ENCODE measurements around the gene LTN1. TPM values are rescaled to one million over a fixed set of nuclear protein-coding genes. Genes with fewer than 3 reads are reported as not detected.

LTN1 gene
- total and polyA plus RNA-seq, 2 of the 13 experiments (the other 11 are each of a cell fraction or from before 2014, with no cell fraction given): 6.7 to 24.6 TPM

DNA sequence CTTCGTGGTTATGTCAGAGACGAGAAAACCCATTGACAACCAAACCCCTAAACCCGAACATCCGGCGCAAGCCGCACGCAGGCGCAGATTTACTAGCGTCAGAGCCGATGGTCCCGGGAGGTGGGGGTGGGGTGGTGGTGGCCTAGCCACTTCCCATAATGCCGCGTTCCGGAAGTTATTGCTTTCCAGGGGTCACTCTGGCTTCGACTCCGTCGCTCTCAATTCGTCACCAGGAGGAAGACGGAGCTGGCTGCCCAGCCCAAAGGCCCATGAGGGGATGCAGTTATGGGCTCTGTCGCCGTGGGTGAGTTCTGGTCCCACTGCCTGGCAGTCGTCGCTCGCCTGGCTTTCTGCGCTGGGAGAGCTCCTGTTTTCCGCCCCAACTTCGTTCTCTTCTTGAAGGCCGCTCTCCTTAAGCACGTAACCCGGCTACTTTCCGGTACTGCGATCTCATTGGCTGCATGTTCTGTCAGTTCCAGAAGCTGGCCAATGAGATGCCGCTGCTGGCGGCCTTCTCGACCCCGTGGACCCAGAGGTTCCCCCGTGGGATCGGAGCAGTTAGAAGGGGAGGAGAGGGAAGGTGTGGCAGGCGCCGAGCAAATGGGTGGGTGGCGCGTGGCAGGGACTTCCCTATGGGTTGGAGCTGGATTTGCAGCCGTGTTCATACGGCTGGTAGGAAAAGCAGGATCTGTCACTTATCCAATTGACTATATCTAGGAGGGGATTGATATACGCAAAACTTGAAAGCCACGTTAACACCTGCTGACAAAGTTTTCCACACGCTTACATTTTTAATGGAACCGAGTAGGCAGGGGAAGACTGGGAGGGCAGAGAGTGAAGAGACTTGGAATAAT is 32.0 kb upstream of the LTN1 start, which contains the start of gene USP16 (continued):
- TF ChIP-seq KDM2A (CRISPR knock-in tag; IDR thresholded peaks at IDR 0.05; ENCODE audit: borderline replicate concordance, low read depth) (peak; percentile 85), MAX (IDR thresholded peaks at IDR 0.05) (peak; percentile 77), ZSCAN20 (CRISPR knock-in tag; IDR thresholded peaks at IDR 0.05; ENCODE audit: borderline replicate concordance) (no peak), NBN (conservative IDR thresholded peaks at IDR 0.05) (no peak), MZF1 (CRISPR knock-in tag; IDR thresholded peaks at IDR 0.05; ENCODE audit: borderline replicate concordance) (no peak), XBP1 (CRISPR knock-in tag; IDR thresholded peaks at IDR 0.05) (peak; percentile 80; the same call in 1 of the 2 replicates), ELF1 (CRISPR knock-in tag; IDR thresholded peaks at IDR 0.05) (peak; percentile 81), AHDC1 (CRISPR knock-in tag; IDR thresholded peaks at IDR 0.05; ENCODE audit: borderline replicate concordance) (no peak), ZNF639 (CRISPR knock-in tag; conservative IDR thresholded peaks at IDR 0.05) (no peak; the same call in 1 of the 2 replicates), REXO4 (CRISPR knock-in tag; IDR thresholded peaks at IDR 0.05; ENCODE audit: borderline replicate concordance) (no peak), HCFC1 (IDR thresholded peaks at IDR 0.05; ENCODE audit: low read depth, low read length) (peak; percentile 60; the same call in 1 of the 2 replicates), DMAP1 (CRISPR knock-in tag; IDR thresholded peaks at IDR 0.05) (peak; percentile 92), KLF9 (CRISPR knock-in tag; IDR thresholded peaks at IDR 0.05; ENCODE audit: low read depth) (0 out of 2 replicates have a peak, but pooled peaks have one; percentile 57), PLSCR1 (CRISPR knock-in tag; IDR thresholded peaks at IDR 0.05; ENCODE audit: borderline replicate concordance) (no peak)
- TF ChIP-seq, protein P1, sequence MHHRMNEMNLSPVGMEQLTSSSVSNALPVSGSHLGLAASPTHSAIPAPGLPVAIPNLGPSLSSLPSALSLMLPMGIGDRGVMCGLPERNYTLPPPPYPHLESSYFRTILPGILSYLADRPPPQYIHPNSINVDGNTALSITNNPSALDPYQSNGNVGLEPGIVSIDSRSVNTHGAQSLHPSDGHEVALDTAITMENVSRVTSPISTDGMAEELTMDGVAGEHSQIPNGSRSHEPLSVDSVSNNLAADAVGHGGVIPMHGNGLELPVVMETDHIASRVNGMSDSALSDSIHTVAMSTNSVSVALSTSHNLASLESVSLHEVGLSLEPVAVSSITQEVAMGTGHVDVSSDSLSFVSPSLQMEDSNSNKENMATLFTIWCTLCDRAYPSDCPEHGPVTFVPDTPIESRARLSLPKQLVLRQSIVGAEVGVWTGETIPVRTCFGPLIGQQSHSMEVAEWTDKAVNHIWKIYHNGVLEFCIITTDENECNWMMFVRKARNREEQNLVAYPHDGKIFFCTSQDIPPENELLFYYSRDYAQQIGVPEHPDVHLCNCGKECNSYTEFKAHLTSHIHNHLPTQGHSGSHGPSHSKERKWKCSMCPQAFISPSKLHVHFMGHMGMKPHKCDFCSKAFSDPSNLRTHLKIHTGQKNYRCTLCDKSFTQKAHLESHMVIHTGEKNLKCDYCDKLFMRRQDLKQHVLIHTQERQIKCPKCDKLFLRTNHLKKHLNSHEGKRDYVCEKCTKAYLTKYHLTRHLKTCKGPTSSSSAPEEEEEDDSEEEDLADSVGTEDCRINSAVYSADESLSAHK (CRISPR knock-in tag; IDR thresholded peaks at IDR 0.05; ENCODE audit: borderline replicate concordance): no peak
- TF ChIP-seq, protein P2, sequence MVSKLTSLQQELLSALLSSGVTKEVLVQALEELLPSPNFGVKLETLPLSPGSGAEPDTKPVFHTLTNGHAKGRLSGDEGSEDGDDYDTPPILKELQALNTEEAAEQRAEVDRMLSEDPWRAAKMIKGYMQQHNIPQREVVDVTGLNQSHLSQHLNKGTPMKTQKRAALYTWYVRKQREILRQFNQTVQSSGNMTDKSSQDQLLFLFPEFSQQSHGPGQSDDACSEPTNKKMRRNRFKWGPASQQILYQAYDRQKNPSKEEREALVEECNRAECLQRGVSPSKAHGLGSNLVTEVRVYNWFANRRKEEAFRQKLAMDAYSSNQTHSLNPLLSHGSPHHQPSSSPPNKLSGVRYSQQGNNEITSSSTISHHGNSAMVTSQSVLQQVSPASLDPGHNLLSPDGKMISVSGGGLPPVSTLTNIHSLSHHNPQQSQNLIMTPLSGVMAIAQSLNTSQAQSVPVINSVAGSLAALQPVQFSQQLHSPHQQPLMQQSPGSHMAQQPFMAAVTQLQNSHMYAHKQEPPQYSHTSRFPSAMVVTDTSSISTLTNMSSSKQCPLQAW (CRISPR knock-in tag; IDR thresholded peaks at IDR 0.05): 0 out of 2 replicates have a peak, but pooled peaks have one; percentile 47

Measured in HepG2 (cell line).